ENCODE data around the gene ERF. TPM values are rescaled to one million over a fixed set of nuclear protein-coding genes. Genes with fewer than 3 reads are reported as not detected.

The ERF gene
- total RNA-seq, 2 donors from 2014 or later = 65.7 to 75.6 TPM

DNA sequence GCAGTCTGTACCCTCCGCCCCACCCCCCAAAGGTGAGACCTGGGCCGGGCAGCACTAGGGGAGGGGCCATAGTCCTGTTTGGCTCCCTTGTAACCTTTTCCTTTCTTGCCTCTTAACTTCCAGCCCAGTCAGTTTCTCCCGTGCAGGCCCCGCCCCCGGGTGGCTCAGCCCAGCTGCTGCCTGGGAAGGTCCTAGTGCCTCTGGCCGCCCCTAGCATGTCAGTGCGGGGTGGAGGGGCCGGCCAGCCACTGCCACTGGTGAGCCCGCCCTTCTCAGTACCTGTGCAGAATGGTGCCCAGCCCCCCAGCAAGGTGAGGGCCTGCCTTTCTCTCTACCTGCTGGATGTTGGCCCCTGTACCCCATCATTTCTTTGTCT lies 36.5 kb upstream of the ERF start:
- Mint-ChIP-seq H3K36me3 (ENCODE audit: insufficient read depth in 2 of 2) (peaks cover 5 to 8% of the 10 kb centered on the region in 2 donors), H3K27me3 (ENCODE audit: low read depth) (no peaks in the 10 kb centered on the region), H3K27ac (no peak overlapping the region), H3K4me1 (ENCODE audit: low read depth) (peaks cover 7% of the 10 kb centered on the region), H3K4me3 (no peak overlapping the region), H3K9me3 (no peaks in the 10 kb centered on the region)
- no peak for ATAC-seq (replicated peaks in 1 of 2)
- no peak for DNase-seq

DNA sequence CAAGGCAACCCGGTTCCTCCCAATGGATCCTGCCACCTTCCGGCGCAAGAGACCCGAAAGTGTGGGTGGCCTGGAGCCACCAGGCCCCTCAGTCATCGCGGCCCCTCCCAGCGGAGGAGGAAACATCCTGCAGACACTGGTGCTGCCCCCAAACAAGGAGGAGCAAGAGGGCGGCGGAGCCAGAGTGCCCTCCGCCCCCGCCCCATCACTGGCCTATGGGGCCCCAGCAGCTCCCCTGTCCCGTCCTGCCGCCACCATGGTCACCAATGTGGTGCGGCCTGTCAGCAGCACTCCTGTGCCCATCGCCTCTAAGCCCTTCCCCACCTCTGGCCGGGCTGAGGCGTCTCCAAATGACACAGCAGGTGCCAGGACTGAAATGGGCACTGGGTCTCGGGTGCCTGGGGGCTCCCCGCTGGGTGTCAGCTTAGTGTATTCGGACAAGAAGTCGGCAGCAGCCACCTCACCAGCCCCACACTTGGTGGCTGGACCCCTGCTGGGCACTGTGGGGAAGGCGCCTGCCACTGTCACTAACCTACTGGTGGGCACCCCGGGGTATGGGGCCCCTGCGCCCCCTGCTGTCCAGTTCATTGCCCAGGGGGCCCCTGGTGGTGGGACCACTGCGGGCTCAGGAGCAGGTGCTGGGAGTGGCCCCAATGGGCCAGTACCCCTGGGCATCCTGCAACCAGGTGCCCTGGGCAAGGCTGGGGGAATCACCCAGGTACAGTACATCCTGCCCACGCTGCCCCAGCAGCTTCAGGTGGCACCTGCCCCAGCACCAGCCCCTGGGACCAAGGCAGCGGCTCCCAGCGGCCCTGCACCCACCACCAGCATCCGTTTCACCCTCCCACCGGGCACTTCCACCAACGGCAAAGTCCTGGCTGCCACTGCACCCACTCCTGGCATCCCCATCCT lies 35.9 kb upstream of the ERF start:
- H3K4me3 Mint-ChIP-seq = no peak overlapping the region
- ATAC-seq (replicated peaks in 1 of 2) (peak; percentile 57 to 78), DNase-seq (peak; percentile 66 to 75)
- H3K9me3 Mint-ChIP-seq = no peaks in the 10 kb centered on the region
- no peak overlapping the region for H3K27ac Mint-ChIP-seq
- peaks cover 5 to 8% of the 10 kb centered on the region in 2 donors for H3K36me3 Mint-ChIP-seq (ENCODE audit: insufficient read depth in 2 of 2)
- H3K27me3 Mint-ChIP-seq (ENCODE audit: low read depth) = no peaks in the 10 kb centered on the region
- peaks cover 12% of the 10 kb centered on the region for H3K4me1 Mint-ChIP-seq (ENCODE audit: low read depth)

GRCh38 chr19:42290136-42290522 lies 35.2 kb upstream of the ERF start:
- Mint-ChIP-seq H3K4me1 (ENCODE audit: low read depth) (peaks cover 19% of the 10 kb centered on the region), H3K27me3 (ENCODE audit: low read depth) (no peaks in the 10 kb centered on the region), H3K4me3 (no peak overlapping the region), H3K36me3 (ENCODE audit: insufficient read depth in 2 of 2) (peaks cover 5 to 8% of the 10 kb centered on the region in 2 donors), H3K27ac (no peak overlapping the region), H3K9me3 (no peaks in the 10 kb centered on the region)
- ATAC-seq (replicated peaks in 1 of 2) (no peak), DNase-seq (no peak)

DNA sequence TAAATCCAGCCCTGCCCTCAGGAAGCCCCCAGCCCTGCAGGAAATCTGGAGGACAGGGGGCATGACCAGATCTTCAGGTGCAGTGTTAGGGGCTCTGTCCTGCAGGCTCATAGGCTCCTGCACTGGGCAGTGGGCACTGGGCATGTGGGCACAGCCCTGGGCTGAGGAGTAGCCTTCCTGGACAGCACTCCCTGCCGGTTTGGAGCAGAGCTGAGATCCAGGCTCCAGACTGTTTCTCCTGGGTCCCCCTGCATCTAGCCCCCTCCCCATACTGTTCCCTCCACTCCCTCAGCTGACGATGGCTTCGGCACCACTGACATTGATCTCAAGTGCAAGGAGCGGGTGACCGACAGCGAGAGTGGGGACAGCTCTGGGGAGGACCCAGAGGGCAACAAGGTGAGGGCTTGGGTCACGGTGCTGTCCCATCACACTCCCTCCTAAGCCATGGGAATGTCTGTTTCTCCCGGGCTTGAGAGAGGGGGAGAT lies 34.7 kb upstream of the ERF start:
- Mint-ChIP-seq H3K4me3 (no peak overlapping the region), H3K27ac (no peak overlapping the region), H3K4me1 (ENCODE audit: low read depth) (peaks cover 24% of the 10 kb centered on the region), H3K9me3 (no peaks in the 10 kb centered on the region), H3K36me3 (ENCODE audit: insufficient read depth in 2 of 2) (peaks cover 5 to 13% of the 10 kb centered on the region in 2 donors), H3K27me3 (ENCODE audit: low read depth) (no peaks in the 10 kb centered on the region)
- DNase-seq = no peak
- ATAC-seq (replicated peaks in 1 of 2) = no peak

DNA sequence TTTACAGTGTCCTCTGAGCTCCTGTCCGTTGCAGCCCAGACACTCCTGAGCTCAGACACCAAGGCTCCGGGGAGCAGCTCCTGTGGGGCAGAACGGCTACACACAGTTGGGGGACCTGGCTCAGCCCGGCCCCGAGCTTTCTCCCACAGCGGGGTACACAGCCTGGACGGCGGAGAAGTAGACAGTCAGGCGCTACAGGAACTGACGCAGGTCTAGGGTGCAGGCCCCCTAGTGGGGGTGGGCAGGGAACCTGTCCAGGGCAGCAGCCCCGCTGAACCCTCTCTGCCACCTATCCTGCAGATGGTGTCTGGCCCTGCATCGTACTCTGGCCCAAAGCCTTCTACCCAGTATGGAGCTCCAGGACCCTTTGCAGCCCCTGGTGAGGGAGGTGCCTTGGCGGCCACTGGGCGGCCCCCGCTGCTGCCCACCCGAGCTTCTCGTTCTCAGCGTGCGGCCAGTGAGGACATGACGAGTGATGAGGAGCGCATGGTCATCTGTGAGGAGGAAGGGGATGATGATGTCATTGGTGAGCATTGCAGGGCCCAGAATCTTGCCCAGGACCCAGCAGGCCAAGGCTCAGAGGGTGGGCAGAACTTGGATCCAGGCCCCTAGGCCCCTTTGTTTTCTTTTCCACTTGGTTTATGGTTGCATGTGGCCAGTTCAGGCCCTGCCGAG lies 34.1 kb upstream of the ERF start:
- H3K4me1 Mint-ChIP-seq (ENCODE audit: low read depth) = peaks cover 25% of the 10 kb centered on the region
- H3K36me3 Mint-ChIP-seq (ENCODE audit: insufficient read depth in 2 of 2) = peaks cover 5 to 13% of the 10 kb centered on the region in 2 donors
- ATAC-seq (replicated peaks in 1 of 2) (no peak), DNase-seq (no peak)
- no peak overlapping the region for H3K4me3 Mint-ChIP-seq
- H3K27ac Mint-ChIP-seq = no peak overlapping the region
- H3K9me3 Mint-ChIP-seq = no peaks in the 10 kb centered on the region
- no peaks in the 10 kb centered on the region for H3K27me3 Mint-ChIP-seq (ENCODE audit: low read depth)

- Mint-ChIP-seq H3K9me3 (no peaks in the 10 kb centered on the region), H3K27ac (no peak overlapping the region), H3K4me3 (no peak overlapping the region), H3K27me3 (ENCODE audit: low read depth) (no peaks in the 10 kb centered on the region), H3K4me1 (ENCODE audit: low read depth) (peaks cover 25% of the 10 kb centered on the region), H3K36me3 (ENCODE audit: insufficient read depth in 2 of 2) (peaks cover 5 to 12% of the 10 kb centered on the region in 2 donors)
- no peak for ATAC-seq (replicated peaks in 1 of 2)
- no peak for DNase-seq
These were observed 33.5 kb upstream of the ERF start for GRCh38 chr19:42288387-42288786.

DNA sequence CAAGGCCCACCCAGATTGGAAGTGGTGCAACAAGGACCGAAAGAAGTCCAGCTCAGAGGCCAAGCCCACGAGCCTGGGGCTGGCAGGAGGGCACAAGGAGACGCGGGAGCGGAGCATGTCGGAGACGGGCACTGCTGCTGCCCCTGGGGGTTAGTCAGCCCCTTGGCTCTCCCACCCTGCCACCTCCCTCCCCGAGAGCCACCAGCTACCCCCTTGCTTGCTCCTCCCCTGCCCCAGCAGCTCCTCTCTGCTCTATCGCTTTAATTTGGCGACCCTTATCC lies 32.8 kb upstream of the ERF start:
- ATAC-seq (replicated peaks in 1 of 2) = no peak
- no peak overlapping the region for H3K4me3 Mint-ChIP-seq
- no peak for DNase-seq
- H3K9me3 Mint-ChIP-seq = no peaks in the 10 kb centered on the region
- peaks cover 25% of the 10 kb centered on the region for H3K4me1 Mint-ChIP-seq (ENCODE audit: low read depth)
- peaks cover 2 to 10% of the 10 kb centered on the region in 2 donors for H3K36me3 Mint-ChIP-seq (ENCODE audit: insufficient read depth in 2 of 2)
- H3K27me3 Mint-ChIP-seq (ENCODE audit: low read depth) = no peaks in the 10 kb centered on the region
- H3K27ac Mint-ChIP-seq = no peak overlapping the region

DNA sequence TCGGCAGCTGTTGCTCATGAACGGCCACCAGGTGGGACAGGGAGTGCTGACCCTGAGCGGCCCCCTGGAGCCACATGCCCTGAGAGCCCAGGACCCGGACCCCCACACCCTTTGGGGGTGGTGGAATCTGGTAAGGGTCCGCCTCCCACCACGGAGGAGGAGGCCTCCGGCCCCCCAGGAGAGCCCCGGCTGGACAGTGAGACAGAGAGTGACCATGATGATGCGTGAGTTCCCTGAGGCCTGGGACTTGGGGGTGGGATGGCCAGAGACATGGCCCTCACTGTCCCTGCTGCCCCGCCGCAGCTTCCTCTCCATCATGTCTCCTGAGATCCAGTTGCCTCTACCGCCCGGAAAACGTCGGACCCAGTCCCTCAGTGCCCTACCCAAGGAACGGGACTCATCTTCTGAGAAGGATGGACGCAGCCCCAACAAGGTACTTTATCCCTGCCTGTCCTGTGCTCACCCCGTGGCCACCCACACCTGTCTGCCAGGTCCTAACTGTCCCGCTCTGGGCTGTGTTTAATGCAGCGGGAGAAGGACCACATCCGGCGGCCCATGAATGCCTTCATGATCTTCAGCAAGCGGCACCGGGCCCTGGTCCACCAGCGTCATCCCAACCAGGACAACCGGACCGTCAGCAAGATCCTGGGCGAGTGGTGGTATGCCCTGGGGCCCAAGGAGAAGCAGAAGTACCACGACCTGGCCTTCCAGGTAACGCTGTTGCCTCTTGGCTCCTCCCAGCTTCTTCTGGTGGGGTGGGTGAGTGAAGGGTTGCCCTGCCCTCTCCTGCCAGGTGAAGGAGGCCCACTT lies 32.3 kb upstream of the ERF start:
- H3K27me3 Mint-ChIP-seq (ENCODE audit: low read depth) = no peaks in the 10 kb centered on the region
- H3K4me1 Mint-ChIP-seq (ENCODE audit: low read depth) = peaks cover 25% of the 10 kb centered on the region
- H3K4me3 Mint-ChIP-seq = no peak overlapping the region
- ATAC-seq (replicated peaks in 1 of 2) = no peak
- no peaks in the 10 kb centered on the region for H3K9me3 Mint-ChIP-seq
- DNase-seq = no peak
- H3K27ac Mint-ChIP-seq = no peak overlapping the region
- peaks cover 2 to 10% of the 10 kb centered on the region in 2 donors for H3K36me3 Mint-ChIP-seq (ENCODE audit: insufficient read depth in 2 of 2)

DNA sequence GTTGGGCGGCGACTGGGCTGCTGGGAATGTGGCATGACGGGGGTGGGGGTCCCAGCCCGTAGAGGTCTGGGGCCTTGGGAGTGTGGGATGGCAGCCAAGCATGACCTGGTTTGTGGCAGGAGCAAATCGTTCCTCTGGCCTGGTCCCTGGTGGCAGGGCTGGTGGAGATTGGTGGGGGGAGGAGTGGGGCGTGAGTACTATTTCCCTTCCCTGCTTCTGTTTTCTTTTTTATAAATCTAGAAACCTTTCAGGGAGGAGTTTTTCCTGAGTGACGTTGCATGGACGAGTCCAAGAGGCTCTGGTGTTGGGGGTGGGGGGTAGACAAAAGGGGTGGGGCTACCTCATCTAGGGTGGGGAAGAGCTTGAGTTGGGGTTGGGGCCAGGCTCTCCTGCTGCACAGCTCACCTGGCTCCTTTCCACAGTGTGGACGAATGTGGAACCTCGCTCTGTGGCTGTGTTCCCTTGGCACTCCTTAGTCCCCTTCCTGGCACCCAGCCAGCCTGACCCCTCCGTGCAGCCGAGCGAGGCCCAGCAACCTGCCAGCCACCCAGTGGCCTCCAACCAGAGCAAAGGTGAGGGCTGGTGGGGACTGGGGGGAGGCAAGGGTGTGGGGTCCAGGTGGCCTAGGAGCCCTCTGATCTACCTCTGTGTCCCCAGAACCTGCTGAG lies 31.6 kb upstream of the ERF start:
- no peaks in the 10 kb centered on the region for H3K9me3 Mint-ChIP-seq
- DNase-seq (no peak), ATAC-seq (replicated peaks in 1 of 2) (no peak)
- H3K36me3 Mint-ChIP-seq (ENCODE audit: insufficient read depth in 2 of 2) = peaks cover 0 to 7% of the 10 kb centered on the region in 2 donors
- peaks cover 21% of the 10 kb centered on the region for H3K4me1 Mint-ChIP-seq (ENCODE audit: low read depth)
- H3K27me3 Mint-ChIP-seq (ENCODE audit: low read depth) = no peaks in the 10 kb centered on the region
- peak overlapping the region in 1 of 2 donors; percentile 99 for H3K4me3 Mint-ChIP-seq
- peak overlapping the region; percentile 17 for H3K27ac Mint-ChIP-seq

DNA sequence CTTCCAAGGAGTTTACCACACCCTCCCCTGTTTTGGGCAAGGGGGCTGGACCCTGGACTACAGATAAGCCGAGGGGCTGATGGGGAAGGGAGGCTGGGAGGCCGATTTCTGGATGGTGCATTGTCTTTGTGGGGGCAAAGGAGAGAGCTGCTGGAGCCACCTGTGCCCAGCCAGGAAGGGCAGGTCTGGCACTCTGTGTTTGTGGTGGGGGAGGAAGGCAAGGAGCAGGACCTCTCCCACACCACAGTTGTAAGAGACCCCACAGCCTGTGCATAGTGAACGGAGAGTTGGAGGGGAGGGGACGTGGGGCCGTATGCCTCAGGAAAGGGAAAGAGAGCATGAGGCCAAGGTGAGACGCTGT lies 31.0 kb upstream of the ERF start:
- Mint-ChIP-seq H3K4me3 (peak overlapping the region; percentile 31 to 99), H3K36me3 (ENCODE audit: insufficient read depth in 2 of 2) (peaks cover 0 to 7% of the 10 kb centered on the region in 2 donors), H3K4me1 (ENCODE audit: low read depth) (peaks cover 18% of the 10 kb centered on the region), H3K9me3 (no peaks in the 10 kb centered on the region), H3K27ac (no peak overlapping the region), H3K27me3 (ENCODE audit: low read depth) (no peaks in the 10 kb centered on the region)
- ATAC-seq (replicated peaks in 1 of 2) (no peak), DNase-seq (no peak)

DNA sequence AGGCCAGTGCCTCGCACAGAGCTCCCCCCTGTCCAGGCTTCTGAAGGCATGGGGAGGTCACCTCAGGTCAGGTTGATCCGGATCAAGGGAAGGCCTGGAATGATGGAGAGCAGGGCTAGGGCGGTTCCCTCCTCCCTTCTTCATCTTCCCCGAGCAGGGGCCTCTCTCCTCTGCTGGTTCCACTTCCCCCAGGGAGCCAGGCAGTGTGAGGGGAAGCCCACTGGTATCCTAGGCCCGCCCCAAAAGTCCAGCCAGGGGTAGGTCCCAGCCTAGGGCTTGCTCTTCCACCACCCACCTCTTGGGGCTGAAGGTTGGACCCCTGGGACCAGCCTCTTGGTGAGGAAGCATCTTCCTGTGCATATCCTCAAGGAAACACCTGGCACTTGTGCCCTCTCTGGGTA lies 30.6 kb upstream of the ERF start:
- ATAC-seq (replicated peaks in 1 of 2) = no peak
- Mint-ChIP-seq H3K4me1 (ENCODE audit: low read depth) (peaks cover 18% of the 10 kb centered on the region), H3K4me3 (peak overlapping the region; percentile 91 to 99), H3K36me3 (ENCODE audit: insufficient read depth in 2 of 2) (peaks cover 0 to 7% of the 10 kb centered on the region in 2 donors), H3K27ac (no peak overlapping the region), H3K27me3 (ENCODE audit: low read depth) (no peaks in the 10 kb centered on the region), H3K9me3 (no peaks in the 10 kb centered on the region)
- DNase-seq = no peak

GRCh38 chr19:42284591-42285341 lies 29.8 kb upstream of the ERF start:
- no peaks in the 10 kb centered on the region for H3K27me3 Mint-ChIP-seq (ENCODE audit: low read depth)
- H3K9me3 Mint-ChIP-seq = no peaks in the 10 kb centered on the region
- H3K27ac Mint-ChIP-seq = peak overlapping the region; percentile 91
- peak overlapping the region; percentile 91 to 99 for H3K4me3 Mint-ChIP-seq
- ATAC-seq (replicated peaks in 1 of 2) (no peak), DNase-seq (peak in 1 of 2 donors; percentile 23)
- H3K4me1 Mint-ChIP-seq (ENCODE audit: low read depth) = peaks cover 19% of the 10 kb centered on the region
- peaks cover 0 to 6% of the 10 kb centered on the region in 2 donors for H3K36me3 Mint-ChIP-seq (ENCODE audit: insufficient read depth in 2 of 2)
